ENCODE data around the gene GPR62.

The GPR62 gene

GRCh38 chr3:51954105-51954504, 1.1 kb upstream of the GPR62 start:
- DNase-seq: no peak

GRCh38 chr3:51954713-51955112, 468 bp upstream of the GPR62 start:
- no peak for DNase-seq

- DNase-seq: peak in 38 of 56 donors; percentile 29 to 79 (median 62)
These were observed 951 bp downstream of the GPR62 start for GRCh38 chr3:51955893-51956770.

- DNase-seq: no peak
These were observed 2.5 kb downstream of the GPR62 start for GRCh38 chr3:51957520-51958205.

GRCh38 chr3:51958603-51959521, 3.7 kb downstream of the GPR62 start:
- DNase-seq: no peak

- DNase-seq: no peak
These were observed 4.5 kb downstream of the GPR62 start for GRCh38 chr3:51959651-51960050.

- no peak for DNase-seq
These were observed 5.2 kb downstream of the GPR62 start for GRCh38 chr3:51960386-51960785.

- DNase-seq: no peak
These were observed 5.8 kb downstream of the GPR62 start for GRCh38 chr3:51961011-51961410.

- no peak for DNase-seq
These were observed 6.7 kb downstream of the GPR62 start for GRCh38 chr3:51961602-51962569.

- peak in 13 of 56 donors; percentile 11 to 62 (median 31) for DNase-seq
These were observed 7.8 kb downstream of the GPR62 start for GRCh38 chr3:51962854-51963530.

- DNase-seq: peak in 38 of 56 donors; percentile 12 to 85 (median 52)
These were observed 8.8 kb downstream of the GPR62 start for GRCh38 chr3:51963951-51964451.

GRCh38 chr3:51964521-51964920, 9.3 kb downstream of the GPR62 start:
- DNase-seq: no peak

- DNase-seq: peak in 51 of 56 donors; percentile 20 to 92 (median 72)
These were observed 10.8 kb downstream of the GPR62 start for GRCh38 chr3:51966016-51966415.

GRCh38 chr3:51966486-51966885, 11.3 kb downstream of the GPR62 start:
- peak in 11 of 56 donors; percentile 31 to 70 (median 54) for DNase-seq

- peak in 3 of 56 donors; percentile 48 to 57 (median 52) for DNase-seq
These were observed 11.8 kb downstream of the GPR62 start for GRCh38 chr3:51966922-51967383.

- DNase-seq: peak in 54 of 56 donors; percentile 24 to 89 (median 72)
These were observed 12.4 kb downstream of the GPR62 start, which contains the start of gene PCBP4 for GRCh38 chr3:51967384-51968169. Gene PCBP4 (minus strand): TSS chr3:51967454. CDS start chr3:51961240, 6,214 bp downstream.

- DNase-seq: peak in 8 of 56 donors; percentile 26 to 48 (median 40)
These were observed 13.1 kb downstream of the GPR62 start for GRCh38 chr3:51968170-51968775.

All from amygdala (tissue), 56 donors.